ENCODE results near the gene GABRB1.
"Not testable (repeated sequence)": the region's sequence is repeated elsewhere in the genome, so short reads cannot be mapped to it uniquely, and the experiment has no call there.

GABRB1 gene

DNA sequence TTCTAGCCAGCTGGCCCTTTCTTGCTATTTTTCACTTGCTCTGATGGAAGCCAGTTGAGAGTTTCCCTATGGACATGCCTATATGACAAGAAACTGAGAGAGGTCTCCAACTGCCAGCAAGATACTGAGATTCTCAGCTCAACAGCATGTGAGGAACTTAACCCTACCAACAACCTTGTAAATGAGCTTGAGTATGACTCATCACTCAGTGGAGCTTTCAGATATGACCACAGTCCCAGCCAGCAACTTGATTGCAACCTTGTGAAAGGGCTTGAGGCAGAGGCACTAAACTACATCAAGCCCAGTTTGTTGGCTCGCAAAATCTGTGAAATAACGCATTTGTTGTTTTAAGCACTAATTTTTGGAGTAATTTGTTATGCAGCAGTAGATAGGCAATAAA, 256.4 kb downstream of the GABRB1 start:
- no peak for DNase-seq (ENCODE audit: low read depth in 3 of 3, low spot score in 1 of 3)

- no peak for DNase-seq (ENCODE audit: low read depth in 3 of 3, low spot score in 1 of 3)
Measured at GRCh38 chr4:47289805-47290204, 258.4 kb downstream of the GABRB1 start.

DNA sequence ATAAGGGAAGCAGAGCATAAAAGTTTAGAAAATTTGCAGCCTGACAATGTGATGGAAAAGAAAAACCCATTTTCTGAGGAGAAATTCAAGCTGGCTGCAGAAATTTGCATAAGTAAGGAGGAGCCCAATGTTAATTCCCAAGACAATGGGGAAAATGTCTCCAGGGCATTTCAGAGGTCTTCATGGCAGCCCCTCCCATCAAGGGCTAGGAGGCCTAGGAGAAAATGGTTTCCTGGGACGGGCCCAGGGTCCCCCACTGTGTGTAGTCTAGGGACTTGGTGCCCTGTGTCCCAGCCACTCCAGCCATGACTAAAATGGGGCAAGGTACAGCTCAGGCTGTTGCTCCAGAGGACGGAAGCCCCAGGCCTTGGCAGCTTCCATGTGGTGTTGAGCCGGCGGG, 259.5 kb downstream of the GABRB1 start:
- DNase-seq (ENCODE audit: low read depth in 3 of 3, low spot score in 1 of 3) = not testable (repeated sequence)

DNA sequence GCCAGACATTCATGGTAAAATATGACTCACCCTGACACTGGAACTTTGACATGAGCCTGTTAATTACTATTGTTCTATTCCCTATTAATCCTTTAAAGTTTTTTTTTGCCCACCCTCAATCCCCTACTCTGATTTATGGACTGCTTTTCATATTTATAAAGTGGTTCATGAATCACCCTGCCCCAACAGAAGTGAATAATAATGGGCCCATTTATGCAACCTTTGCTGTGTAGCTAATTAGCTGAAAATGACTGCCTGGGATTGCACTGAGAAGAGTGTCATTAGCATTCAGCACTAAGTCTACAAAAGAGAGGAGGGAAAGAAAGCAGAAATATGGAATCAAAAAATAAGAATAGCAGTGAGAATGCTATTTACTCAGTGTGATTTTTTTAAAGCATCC, 277.8 kb downstream of the GABRB1 start:
- DNase-seq (ENCODE audit: low read depth in 3 of 3, low spot score in 1 of 3) = no peak

GRCh38 chr4:47312170-47312569, 280.8 kb downstream of the GABRB1 start:
- DNase-seq (ENCODE audit: low read depth in 3 of 3, low spot score in 1 of 3) = no peak

DNA sequence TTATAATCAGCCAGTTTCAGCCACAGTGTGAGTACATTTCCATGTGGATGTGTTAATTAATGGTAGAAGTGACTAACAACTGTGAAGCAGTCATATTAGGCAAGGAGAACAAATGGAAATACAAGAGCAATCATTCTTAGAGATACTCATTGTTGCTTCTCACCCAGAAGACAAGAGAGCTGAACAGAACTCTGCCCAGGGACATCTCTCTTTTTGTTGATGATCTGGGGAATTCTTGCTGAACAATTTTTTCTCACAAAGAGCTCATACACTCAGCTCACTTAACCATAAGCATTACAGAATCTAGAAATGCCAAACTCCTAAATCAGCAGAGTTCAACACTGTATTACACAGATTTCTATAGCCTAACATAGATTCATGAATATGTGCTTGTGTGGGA, 282.0 kb downstream of the GABRB1 start:
- DNase-seq (ENCODE audit: low read depth in 3 of 3, low spot score in 1 of 3) = no peak

- DNase-seq (ENCODE audit: low read depth in 3 of 3, low spot score in 1 of 3) = no peak
Measured at GRCh38 chr4:47315346-47315745, 284.0 kb downstream of the GABRB1 start.

DNA sequence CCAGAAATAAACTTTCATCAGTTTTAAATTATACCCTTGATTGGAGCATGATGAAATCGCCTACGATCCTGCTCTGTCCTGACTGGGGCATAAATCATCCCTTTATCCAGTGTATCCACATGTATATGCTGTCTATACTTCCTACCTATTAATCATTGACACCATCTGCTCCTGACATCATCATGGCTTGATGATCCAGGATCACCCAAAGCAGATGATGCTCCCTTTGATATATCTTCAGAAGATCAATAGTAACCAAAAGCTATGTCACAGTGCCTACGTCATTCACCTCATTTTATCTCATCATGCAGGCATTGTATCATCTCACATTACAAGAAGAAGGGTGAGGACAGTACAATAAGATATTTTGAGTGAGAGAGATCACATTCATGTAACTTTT, 294.7 kb downstream of the GABRB1 start:
- DNase-seq (ENCODE audit: low read depth in 3 of 3, low spot score in 1 of 3) = no peak

DNA sequence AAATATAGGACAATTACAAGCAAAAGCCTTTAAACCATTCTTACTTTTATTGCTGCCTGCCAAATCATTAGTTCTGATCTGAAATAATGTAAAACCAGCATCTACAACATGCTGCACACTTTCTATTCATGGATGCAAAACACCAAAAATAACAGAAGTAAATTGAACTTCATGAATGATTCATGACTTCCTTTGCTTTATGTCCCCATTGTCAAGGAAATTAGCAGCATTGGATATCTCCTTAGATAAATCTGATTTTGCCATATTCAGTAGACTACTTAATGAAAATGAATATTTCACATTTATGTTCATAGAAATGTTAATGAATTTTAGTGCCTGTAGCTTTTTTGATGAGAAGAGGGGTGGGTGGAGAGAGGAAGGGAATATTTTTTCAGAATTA, 299.5 kb downstream of the GABRB1 start:
- no peak for DNase-seq (ENCODE audit: low read depth in 3 of 3, low spot score in 1 of 3)

DNA sequence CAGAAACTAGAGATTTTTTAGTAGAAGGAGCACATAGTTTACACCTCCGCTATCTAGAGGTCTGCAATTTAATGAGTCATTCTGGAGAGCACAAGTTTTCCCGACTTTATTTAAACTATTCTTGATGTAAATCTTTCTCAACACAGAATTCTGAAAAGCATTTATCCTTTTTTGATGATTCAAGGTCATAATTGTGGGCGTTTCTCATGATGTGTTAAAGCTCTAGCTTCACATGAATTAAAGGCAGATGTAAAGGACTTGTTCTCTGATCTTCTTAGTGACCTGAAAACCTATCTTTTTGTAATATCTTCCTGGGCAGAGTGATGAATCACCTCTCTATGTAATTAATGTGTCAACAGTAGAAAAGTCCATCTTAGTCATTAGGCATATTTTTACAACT, 303.3 kb downstream of the GABRB1 start:
- no peak for DNase-seq (ENCODE audit: low read depth in 3 of 3, low spot score in 1 of 3)

DNA sequence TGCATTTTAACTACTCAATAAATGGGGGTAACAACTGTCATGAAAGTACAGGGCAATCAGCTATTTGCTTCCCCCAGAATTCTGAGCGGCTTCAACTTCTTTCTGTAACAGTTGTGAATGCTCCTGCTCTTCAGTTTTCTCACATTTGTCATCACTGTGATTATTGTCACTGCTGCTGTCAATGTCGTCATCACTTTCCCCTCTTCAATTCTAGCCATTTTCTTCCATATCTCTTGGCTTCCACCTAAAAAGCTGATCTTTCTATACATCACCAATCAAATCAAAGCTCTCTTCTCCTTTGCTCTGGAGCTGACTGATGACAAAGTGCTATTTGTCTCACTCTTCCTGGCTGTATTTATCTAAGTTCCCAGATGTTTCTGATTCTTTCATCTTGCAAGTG, 306.5 kb downstream of the GABRB1 start:
- DNase-seq (ENCODE audit: low read depth in 3 of 3, low spot score in 1 of 3) = no peak

GRCh38 chr4:47340914-47341313, 309.5 kb downstream of the GABRB1 start:
- no peak for DNase-seq (ENCODE audit: low read depth in 3 of 3, low spot score in 1 of 3)

GRCh38 chr4:47342796-47343195, 311.4 kb downstream of the GABRB1 start:
- DNase-seq (ENCODE audit: low read depth in 3 of 3, low spot score in 1 of 3) = no peak

DNA sequence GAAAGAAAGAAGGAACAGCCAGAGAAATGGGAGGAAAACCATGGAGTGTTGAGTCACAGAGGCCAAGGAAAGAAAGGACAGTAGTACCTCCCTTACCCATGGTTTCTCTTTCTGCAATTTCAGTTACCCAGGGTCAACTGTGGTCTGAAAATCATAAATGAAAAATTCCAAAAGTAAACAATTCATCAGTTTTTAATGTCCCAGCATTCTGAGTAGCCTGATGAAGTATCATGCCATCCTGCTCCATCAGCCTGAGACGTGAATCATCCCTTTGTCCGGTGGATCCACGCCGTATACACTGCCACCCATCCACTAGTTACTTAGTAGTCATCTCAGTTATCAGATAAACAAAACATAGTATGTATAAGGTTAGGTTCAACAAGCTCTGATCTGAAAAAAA, 318.0 kb downstream of the GABRB1 start:
- DNase-seq (ENCODE audit: low read depth in 3 of 3, low spot score in 1 of 3) = no peak

GRCh38 chr4:47355568-47355967, 324.2 kb downstream of the GABRB1 start:
- no peak for DNase-seq (ENCODE audit: low read depth in 3 of 3, low spot score in 1 of 3)

DNA sequence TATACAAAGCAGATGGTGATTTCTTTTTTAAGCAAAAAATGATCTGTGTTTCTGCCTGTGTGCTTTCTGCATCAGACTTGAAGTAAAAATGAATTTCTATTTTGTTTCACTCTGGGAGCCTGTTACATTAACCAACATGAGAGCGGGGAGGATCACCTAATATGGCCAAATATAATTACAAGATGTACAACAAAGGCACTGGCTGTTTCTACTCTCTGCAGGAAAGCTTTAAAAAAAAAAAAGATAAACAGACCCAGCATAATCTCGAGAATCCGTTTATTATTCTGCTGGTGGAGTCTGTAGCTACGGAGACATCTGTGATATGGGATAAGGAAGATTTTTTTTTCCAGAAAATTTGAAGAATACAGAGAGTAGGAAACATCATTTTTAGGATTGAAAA, 328.5 kb downstream of the GABRB1 start:
- DNase-seq (ENCODE audit: low read depth in 3 of 3, low spot score in 1 of 3) = no peak

DNA sequence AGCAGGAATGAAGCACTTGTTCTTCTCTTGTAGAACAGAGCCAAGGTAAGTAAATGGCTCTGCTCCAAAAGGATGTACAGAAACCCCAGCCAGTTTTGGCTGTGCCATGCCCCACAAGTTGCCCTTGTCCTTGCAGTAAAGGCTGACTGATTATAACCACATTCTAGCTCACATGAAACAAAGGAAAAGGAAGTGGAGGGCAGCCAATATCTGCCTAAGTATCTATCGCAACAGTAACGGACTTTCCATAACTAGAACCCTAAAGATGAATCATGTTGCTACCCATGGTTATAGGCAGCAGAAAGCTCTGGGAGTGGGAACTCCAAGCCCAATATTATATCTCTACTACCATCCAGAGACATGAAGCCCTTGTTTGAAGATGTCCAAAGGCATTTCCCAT, 336.4 kb downstream of the GABRB1 start:
- DNase-seq (ENCODE audit: low read depth in 3 of 3, low spot score in 1 of 3) = no peak

DNA sequence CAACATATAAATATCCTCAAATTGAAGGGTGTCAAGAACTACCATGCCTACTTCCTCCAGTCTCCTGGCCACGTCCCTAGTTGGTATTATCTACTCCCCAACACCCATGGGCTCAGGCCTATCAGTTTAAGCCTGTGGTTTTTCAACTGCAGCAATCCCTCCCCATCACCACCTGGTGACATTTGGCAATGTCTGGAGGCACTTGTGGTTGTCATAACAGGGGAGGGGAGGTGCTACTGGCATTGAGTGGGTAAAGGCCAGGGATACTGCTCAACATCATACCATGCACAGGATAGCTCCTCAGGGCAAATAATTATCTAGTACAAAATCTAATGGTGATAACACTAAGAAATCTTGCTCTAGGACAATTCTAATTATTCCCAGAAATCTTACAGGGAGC, 336.8 kb downstream of the GABRB1 start:
- no peak for DNase-seq (ENCODE audit: low read depth in 3 of 3, low spot score in 1 of 3)

GRCh38 chr4:47372561-47372960, 341.2 kb downstream of the GABRB1 start:
- DNase-seq (ENCODE audit: low read depth in 3 of 3, low spot score in 1 of 3) = no peak

- no peak for DNase-seq (ENCODE audit: low read depth in 3 of 3, low spot score in 1 of 3)
Measured at GRCh38 chr4:47373174-47373573, 341.8 kb downstream of the GABRB1 start.

- no peak for DNase-seq (ENCODE audit: low read depth in 3 of 3, low spot score in 1 of 3)
Measured at GRCh38 chr4:47373709-47374108, 342.3 kb downstream of the GABRB1 start.

DNA sequence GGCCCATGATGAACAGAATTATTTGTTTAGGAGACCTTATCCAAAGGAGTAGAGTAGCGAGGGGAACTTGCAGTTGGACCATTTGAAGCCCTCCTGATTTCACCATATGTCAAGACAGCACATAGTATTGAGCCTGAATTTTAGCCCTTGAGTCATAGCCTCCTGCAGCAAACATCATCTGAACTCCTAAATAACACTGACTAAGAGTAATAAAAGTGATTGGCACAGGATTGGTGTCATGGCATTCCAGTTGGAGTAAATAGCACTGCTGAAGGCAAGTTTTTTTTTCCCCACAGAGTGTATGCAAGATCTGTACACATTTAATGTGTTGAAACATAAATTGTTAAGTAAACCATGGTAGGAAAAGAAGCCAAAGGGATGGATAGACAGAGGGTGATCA, 343.1 kb downstream of the GABRB1 start:
- DNase-seq (ENCODE audit: low read depth in 3 of 3, low spot score in 1 of 3) = no peak

GRCh38 chr4:47378021-47378530, 346.7 kb downstream of the GABRB1 start:
- DNase-seq (ENCODE audit: low read depth in 3 of 3, low spot score in 1 of 3) = not testable (repeated sequence)

DNA sequence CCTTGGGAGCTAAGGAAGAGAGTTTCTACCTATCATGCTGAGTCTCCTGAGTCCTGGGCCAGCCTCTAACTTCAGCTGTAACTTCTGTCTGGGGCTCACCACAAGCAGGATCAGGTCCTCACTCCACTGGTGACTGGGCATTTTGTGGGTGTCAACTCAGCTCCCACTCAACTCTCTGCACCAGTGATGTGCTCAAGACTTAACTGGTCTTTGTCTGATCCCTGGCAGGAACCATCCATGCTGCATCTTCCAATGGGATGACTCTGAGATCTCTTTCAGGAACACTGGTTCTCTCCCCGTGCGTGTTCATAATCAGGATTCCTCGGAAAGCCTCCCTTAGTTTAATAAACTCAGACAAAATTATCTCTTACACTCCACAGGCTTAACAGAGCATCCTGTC, 349.8 kb downstream of the GABRB1 start:
- DNase-seq (ENCODE audit: low read depth in 3 of 3, low spot score in 1 of 3) = no peak
